ENCODE measurements around the gene SLC36A2. TPM values are rescaled to one million over a fixed set of nuclear protein-coding genes. Genes with fewer than 3 reads are reported as not detected.
A peak's percentile ranks its signal among the peaks of the same experiment; 100 is the strongest.

Gene SLC36A2
- total and polyA plus RNA-seq, 4 experiments from 2014 or later, result not detected

DNA sequence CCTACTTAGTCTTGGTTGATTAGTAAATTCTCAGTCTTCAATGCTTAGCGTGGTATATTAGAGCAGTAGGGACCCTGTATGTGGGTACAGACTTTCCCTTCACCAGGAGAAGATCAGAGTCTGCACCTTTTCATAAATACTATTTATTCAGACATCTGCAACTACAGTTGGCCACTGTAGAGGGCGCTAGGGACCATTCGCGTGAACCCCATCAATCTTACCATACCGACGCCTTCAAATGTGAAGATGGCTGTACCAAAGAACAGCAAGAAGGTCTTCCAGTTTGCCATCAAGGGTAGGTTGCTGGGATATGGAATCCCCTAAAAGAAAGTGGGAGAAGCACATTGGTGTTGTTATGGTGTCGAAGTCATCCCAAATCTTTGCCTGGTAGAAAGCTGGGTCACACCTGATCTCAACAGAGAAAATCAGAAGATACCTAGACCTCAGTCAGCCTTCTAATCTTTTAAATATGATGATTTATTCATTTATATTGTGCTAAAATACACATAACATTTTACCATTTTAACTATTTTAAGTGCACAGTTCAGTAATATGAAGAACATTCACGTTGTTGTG, 62.9 kb downstream of the SLC36A2 start:
- DNase-seq, result peak in 1 of 5 donors; percentile 33
- peaks cover 0 to 1% (median 0%) of the 10 kb centered on the region in 8 donors for H3K9me3 Mint-ChIP-seq

DNA sequence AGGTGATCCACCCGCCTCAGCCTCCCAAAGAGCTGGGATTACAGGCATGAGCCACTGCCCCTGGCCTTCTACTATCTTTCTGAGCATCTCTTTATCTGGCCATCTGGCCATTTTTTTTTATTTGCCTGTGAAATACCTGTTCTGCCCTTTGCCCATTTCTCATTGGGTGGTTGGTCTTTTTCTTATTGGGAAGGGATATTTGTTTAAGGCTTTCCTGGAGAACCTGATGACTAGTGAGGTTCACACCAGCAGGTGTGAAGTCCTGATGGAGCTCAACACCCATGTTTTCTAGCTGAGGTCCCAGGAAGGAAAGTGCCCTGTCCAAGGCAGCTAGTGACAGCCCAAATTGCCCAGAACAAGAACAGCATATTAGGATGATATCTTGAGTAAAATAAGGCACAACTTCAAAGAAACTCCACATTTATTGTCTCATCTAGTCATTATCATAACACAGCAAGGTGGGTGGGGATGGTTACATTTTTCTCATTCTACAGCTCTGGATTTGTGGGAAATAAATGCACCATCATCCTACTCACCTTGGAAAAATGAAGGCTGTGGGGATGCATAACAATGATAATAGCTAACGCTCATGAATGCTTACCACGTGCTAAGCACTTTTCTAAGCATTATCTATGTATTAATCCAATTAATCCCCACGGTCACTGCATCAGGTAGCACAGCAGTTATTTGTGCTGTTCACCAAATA, 64.1 kb downstream of the SLC36A2 start:
- no peaks in the 10 kb centered on the region for H3K36me3 Mint-ChIP-seq
- H3K9me3 Mint-ChIP-seq, result peaks cover 0 to 1% (median 0%) of the 10 kb centered on the region in 8 donors
- no peak overlapping the region for H3K27ac Mint-ChIP-seq
- intact Hi-C loops (cut with micrococcal nuclease), result no loop called here
- Histone ChIP-seq H3K36me3 (ENCODE audit: insufficient read depth, low read length) (no peaks in the 10 kb centered on the region), H3K4me3 (ENCODE audit: low read length in 2 of 2) (no peak overlapping the region), H3K27me3 (ENCODE audit: insufficient read depth, low read length) (no peaks in the 10 kb centered on the region), H3K27ac (ENCODE audit: low read depth, low read length) (no peak overlapping the region), H3K4me1 (ENCODE audit: insufficient read depth, low read length) (no peaks in the 10 kb centered on the region), H3K9me3 (ENCODE audit: control insufficient read depth in 1 of 2, low read length in 2 of 2) (no peaks in the 10 kb centered on the region)
- H3K4me1 Mint-ChIP-seq, result peaks cover 0 to 3% (median 0%) of the 10 kb centered on the region in 4 donors
- CTCF ChIA-PET (ENCODE audit: partially characterized antibody), result interaction anchor here (1.1 to 1.9 kb wide), 2 partner anchors 10 to 30 kb away, joined by 3 to 5 read pairs; no protein-coding TSS in a partner anchor
- DNase-seq, result no peak
- H3K27me3 Mint-ChIP-seq, result no peaks in the 10 kb centered on the region
- no peak overlapping the region for H3K4me3 Mint-ChIP-seq
- POLR2A ChIA-PET (ENCODE audit: partially characterized antibody), result no interaction called here

More for the DNA sequence above, 62.9 kb downstream of the SLC36A2 start:
- Histone ChIP-seq H3K36me3 (ENCODE audit: insufficient read depth, low read length) (no peaks in the 10 kb centered on the region), H3K4me3 (ENCODE audit: low read length in 2 of 2) (no peak overlapping the region), H3K9me3 (ENCODE audit: control insufficient read depth in 1 of 2, low read length in 2 of 2) (no peaks in the 10 kb centered on the region), H3K27ac (ENCODE audit: low read depth, low read length) (no peak overlapping the region), H3K27me3 (ENCODE audit: insufficient read depth, low read length) (no peaks in the 10 kb centered on the region), H3K4me1 (ENCODE audit: insufficient read depth, low read length) (no peaks in the 10 kb centered on the region)
- H3K4me3 Mint-ChIP-seq, result no peak overlapping the region
- intact Hi-C loops (cut with micrococcal nuclease), result no loop called here
- no peaks in the 10 kb centered on the region for H3K36me3 Mint-ChIP-seq
- no peak overlapping the region for H3K27ac Mint-ChIP-seq
- CTCF ChIA-PET (ENCODE audit: partially characterized antibody), result no interaction called here
- peaks cover 0 to 4% (median 0%) of the 10 kb centered on the region in 4 donors for H3K4me1 Mint-ChIP-seq
- no peaks in the 10 kb centered on the region for H3K27me3 Mint-ChIP-seq
- POLR2A ChIA-PET (ENCODE audit: partially characterized antibody), result no interaction called here

DNA sequence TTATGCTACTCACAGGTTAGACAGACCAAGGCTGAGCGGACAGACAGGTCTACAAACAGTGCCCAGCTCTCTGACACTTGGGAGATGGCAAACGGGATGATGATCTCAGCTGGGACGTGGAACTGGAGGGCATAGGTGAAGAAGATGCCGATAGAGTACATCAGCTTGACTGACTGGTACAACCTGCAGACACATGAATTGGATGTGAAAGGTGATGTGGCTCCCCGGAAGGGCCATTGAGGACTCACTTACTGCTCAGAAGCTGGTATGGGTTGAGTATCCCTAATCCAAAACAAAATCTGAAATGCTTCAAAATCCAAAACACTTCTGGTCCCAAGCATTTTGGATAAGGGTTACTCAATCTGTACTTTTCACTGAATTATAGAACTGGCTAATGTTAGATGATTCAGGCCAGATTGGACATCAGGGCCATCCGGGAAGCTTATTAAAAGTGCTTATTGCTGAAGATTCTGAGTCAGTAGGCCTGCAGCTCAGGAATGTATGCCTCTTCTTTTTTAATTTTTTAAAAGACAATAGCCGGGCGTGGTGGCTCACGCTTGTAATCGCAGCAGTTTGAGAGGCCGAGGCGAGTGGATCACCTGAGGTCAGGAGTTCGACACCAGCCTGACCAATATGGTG, 66.2 kb downstream of the SLC36A2 start:
- no peak overlapping the region for H3K4me3 ChIP-seq (ENCODE audit: low read length in 2 of 2)
- intact Hi-C loops (cut with micrococcal nuclease), result no loop called here
- Mint-ChIP-seq H3K27me3 (no peaks in the 10 kb centered on the region), H3K4me3 (no peak overlapping the region), H3K4me1 (no peaks in the 10 kb centered on the region), H3K27ac (no peak overlapping the region), H3K9me3 (peaks cover 0 to 1% (median 0%) of the 10 kb centered on the region in 8 donors), H3K36me3 (no peaks in the 10 kb centered on the region)
- H3K36me3 ChIP-seq (ENCODE audit: insufficient read depth, low read length), result no peaks in the 10 kb centered on the region
- ChIA-PET CTCF (ENCODE audit: partially characterized antibody) (no interaction called here), POLR2A (ENCODE audit: partially characterized antibody) (no interaction called here)
- H3K9me3 ChIP-seq (ENCODE audit: control insufficient read depth in 1 of 2, low read length in 2 of 2), result no peaks in the 10 kb centered on the region
- no peak for DNase-seq
- no peak overlapping the region for H3K27ac ChIP-seq (ENCODE audit: low read depth, low read length)
- H3K4me1 ChIP-seq (ENCODE audit: insufficient read depth, low read length), result no peaks in the 10 kb centered on the region
- no peaks in the 10 kb centered on the region for H3K27me3 ChIP-seq (ENCODE audit: insufficient read depth, low read length)

DNA sequence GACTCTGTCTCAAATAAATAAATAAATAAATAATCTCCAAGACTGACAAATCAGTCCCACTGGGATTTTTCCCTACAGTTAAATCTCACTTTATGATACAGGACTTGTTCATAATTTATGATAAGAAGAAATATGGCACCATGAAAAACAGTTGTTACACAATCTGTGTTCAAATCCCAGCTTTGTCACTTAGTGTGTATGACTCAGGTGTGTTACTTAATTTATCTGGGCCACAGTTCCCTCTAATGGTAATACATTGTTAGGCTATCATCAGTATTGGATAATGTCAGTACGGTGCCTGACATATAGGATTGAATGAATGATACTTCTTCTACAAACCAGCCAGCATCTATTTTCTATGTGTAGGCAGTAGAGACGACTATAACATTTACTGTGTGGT, 66.9 kb downstream of the SLC36A2 start:
- Histone ChIP-seq H3K36me3 (ENCODE audit: insufficient read depth, low read length) (no peaks in the 10 kb centered on the region), H3K4me3 (ENCODE audit: low read length in 2 of 2) (no peak overlapping the region), H3K27ac (ENCODE audit: low read depth, low read length) (no peak overlapping the region), H3K27me3 (ENCODE audit: insufficient read depth, low read length) (no peaks in the 10 kb centered on the region), H3K4me1 (ENCODE audit: insufficient read depth, low read length) (no peaks in the 10 kb centered on the region), H3K9me3 (ENCODE audit: control insufficient read depth in 1 of 2, low read length in 2 of 2) (no peaks in the 10 kb centered on the region)
- DNase-seq, result no peak
- Mint-ChIP-seq H3K36me3 (no peaks in the 10 kb centered on the region), H3K27ac (no peak overlapping the region), H3K9me3 (peaks cover 0 to 1% (median 0%) of the 10 kb centered on the region in 8 donors), H3K4me3 (no peak overlapping the region), H3K27me3 (no peaks in the 10 kb centered on the region), H3K4me1 (no peaks in the 10 kb centered on the region)
- CTCF ChIA-PET (ENCODE audit: partially characterized antibody), result no interaction called here
- POLR2A ChIA-PET (ENCODE audit: partially characterized antibody), result no interaction called here
- intact Hi-C loops (cut with micrococcal nuclease), result no loop called here

DNA sequence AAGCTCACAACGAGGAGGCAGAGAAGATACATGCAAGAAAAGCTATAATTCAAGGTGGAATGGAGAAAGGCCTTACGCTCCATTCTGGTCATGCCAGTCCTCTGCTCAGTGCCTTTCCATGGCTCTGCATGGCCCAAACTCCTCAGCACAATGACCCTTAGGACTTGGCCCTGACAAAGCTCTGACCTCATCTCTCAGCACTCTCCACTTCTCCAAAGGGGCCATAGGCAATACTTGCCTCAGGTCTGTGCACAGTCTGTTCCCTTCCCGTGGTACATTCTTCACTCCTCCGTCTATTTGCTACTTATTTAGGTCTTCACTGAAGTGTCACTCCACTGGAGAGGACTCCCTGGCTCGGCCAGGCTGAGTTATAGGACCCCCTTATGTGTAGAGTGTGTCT, 68.5 kb downstream of the SLC36A2 start:
- Mint-ChIP-seq H3K27ac (no peak overlapping the region), H3K27me3 (no peaks in the 10 kb centered on the region), H3K36me3 (no peaks in the 10 kb centered on the region), H3K4me1 (no peaks in the 10 kb centered on the region), H3K4me3 (no peak overlapping the region), H3K9me3 (no peaks in the 10 kb centered on the region)
- no peak overlapping the region for H3K4me3 ChIP-seq (ENCODE audit: low read length in 2 of 2)
- ChIA-PET POLR2A (ENCODE audit: partially characterized antibody) (no interaction called here), CTCF (ENCODE audit: partially characterized antibody) (no interaction called here)
- intact Hi-C loops (cut with micrococcal nuclease), result no loop called here
- no peaks in the 10 kb centered on the region for H3K27me3 ChIP-seq (ENCODE audit: insufficient read depth, low read length)
- no peaks in the 10 kb centered on the region for H3K36me3 ChIP-seq (ENCODE audit: insufficient read depth, low read length)
- no peaks in the 10 kb centered on the region for H3K4me1 ChIP-seq (ENCODE audit: insufficient read depth, low read length)
- no peak overlapping the region for H3K27ac ChIP-seq (ENCODE audit: low read depth, low read length)
- DNase-seq, result no peak
- no peaks in the 10 kb centered on the region for H3K9me3 ChIP-seq (ENCODE audit: control insufficient read depth in 1 of 2, low read length in 2 of 2)

DNA sequence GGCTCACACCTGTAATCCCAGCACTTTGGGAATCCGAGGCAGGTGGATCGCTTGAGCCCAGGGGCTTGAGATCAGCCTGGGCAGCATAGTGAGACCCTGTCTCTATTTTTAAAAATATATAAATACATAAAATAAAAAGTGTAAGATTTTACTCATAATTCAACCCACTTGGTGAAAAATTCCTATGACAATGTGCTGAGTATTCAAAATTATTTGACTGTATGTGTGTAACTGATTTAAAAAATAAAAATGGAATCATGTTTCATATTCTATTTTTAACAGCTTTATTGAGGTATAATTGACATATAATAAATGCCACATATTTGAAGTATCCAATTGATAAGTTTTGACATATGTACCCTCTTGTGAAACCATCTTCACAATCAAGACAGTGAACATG, 71.6 kb downstream of the SLC36A2 start:
- no peaks in the 10 kb centered on the region for H3K4me1 ChIP-seq (ENCODE audit: insufficient read depth, low read length)
- H3K36me3 ChIP-seq (ENCODE audit: insufficient read depth, low read length), result no peaks in the 10 kb centered on the region
- no peaks in the 10 kb centered on the region for H3K9me3 ChIP-seq (ENCODE audit: control insufficient read depth in 1 of 2, low read length in 2 of 2)
- intact Hi-C loops (cut with micrococcal nuclease), result no loop called here
- H3K4me3 ChIP-seq (ENCODE audit: low read length in 2 of 2), result no peak overlapping the region
- no peak overlapping the region for H3K4me3 Mint-ChIP-seq
- no peaks in the 10 kb centered on the region for H3K4me1 Mint-ChIP-seq
- CTCF ChIA-PET (ENCODE audit: partially characterized antibody), result interaction anchor here (1.5 kb wide), 1 partner anchor 11 kb away, joined by 3 read pairs; no protein-coding TSS in a partner anchor
- POLR2A ChIA-PET (ENCODE audit: partially characterized antibody), result no interaction called here
- no peaks in the 10 kb centered on the region for H3K9me3 Mint-ChIP-seq
- no peak for DNase-seq
- H3K36me3 Mint-ChIP-seq, result no peaks in the 10 kb centered on the region
- no peak overlapping the region for H3K27ac ChIP-seq (ENCODE audit: low read depth, low read length)
- H3K27me3 Mint-ChIP-seq, result no peaks in the 10 kb centered on the region
- no peaks in the 10 kb centered on the region for H3K27me3 ChIP-seq (ENCODE audit: insufficient read depth, low read length)
- H3K27ac Mint-ChIP-seq, result peak overlapping the region in 1 of 7 donors; percentile 2

DNA sequence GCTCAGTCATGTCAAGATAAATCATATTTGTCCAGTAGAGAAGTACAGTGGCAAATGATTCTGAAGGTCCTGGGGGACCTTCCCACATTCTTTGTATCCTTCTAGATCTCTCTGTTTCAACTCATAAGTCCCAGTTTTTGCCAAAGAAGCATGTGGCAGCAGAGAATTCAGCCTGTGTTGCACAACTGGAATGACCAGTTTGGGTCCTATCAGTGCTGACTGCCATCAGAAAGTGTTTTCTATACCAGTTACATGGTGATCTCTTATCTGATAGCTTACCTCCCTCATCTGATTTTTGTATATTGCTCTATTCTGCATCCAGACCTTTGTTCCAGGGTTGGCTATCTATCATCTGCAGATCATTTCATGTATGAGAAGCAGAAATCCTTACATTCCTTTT, 72.7 kb downstream of the SLC36A2 start:
- Histone ChIP-seq H3K4me1 (ENCODE audit: insufficient read depth, low read length) (no peaks in the 10 kb centered on the region), H3K36me3 (ENCODE audit: insufficient read depth, low read length) (no peaks in the 10 kb centered on the region), H3K9me3 (ENCODE audit: control insufficient read depth in 1 of 2, low read length in 2 of 2) (no peaks in the 10 kb centered on the region), H3K27me3 (ENCODE audit: insufficient read depth, low read length) (no peaks in the 10 kb centered on the region), H3K27ac (ENCODE audit: low read depth, low read length) (no peak overlapping the region), H3K4me3 (ENCODE audit: low read length in 2 of 2) (no peak overlapping the region)
- intact Hi-C loops (cut with micrococcal nuclease), result no loop called here
- DNase-seq, result no peak
- Mint-ChIP-seq H3K36me3 (no peaks in the 10 kb centered on the region), H3K27me3 (no peaks in the 10 kb centered on the region), H3K9me3 (no peaks in the 10 kb centered on the region), H3K27ac (no peak overlapping the region), H3K4me3 (no peak overlapping the region), H3K4me1 (no peaks in the 10 kb centered on the region)
- ChIA-PET POLR2A (ENCODE audit: partially characterized antibody) (no interaction called here), CTCF (ENCODE audit: partially characterized antibody) (interaction anchor here (1.5 kb wide), 1 partner anchor 12 kb away, joined by 3 read pairs; no protein-coding TSS in a partner anchor)

Measured in CD4-positive, alpha-beta memory T cell (primary cell).